MM.1S (cell line): Measurements from ENCODE around the gene RPS6KA2.

ENCODE experiments used
- DNase-seq: peaks from one replicate; pipeline ENCODE4 v3.0.0-alpha.2; 2015
- H2AFZ ChIP-seq: fragments of 300-600 bp; sonication (generic); 2 replicates; pipeline ENCODE4 v1.6.0; 2016; ENCODE audit warnings: antibody characterized with exemption, low read length
- H3F3A ChIP-seq: fragments of 300-600 bp; sonication (generic); 2 replicates; pipeline ENCODE4 v1.6.1; 2016; ENCODE audit warnings: mild to moderate bottlenecking, antibody characterized with exemption, low read length, moderate library complexity, mixed read lengths; ENCODE audit not compliant: insufficient read depth
- H3K27ac ChIP-seq: fragments of 300-600 bp; sonication (generic); 2 replicates; pipeline ENCODE4 v1.5.1; 2016; ENCODE audit warnings: mild to moderate bottlenecking, low read length
- H3K27me3 ChIP-seq: fragments of 300-600 bp; sonication (generic); replicated peaks from 2 replicates; pipeline ENCODE4 v1.6.0; 2016; ENCODE audit warnings: low read length; ENCODE audit not compliant: insufficient read depth
- H3K36me3 ChIP-seq: fragments of 300-600 bp; sonication (generic); replicated peaks from 2 replicates; pipeline ENCODE4 v1.6.1; 2016; ENCODE audit warnings: mild to moderate bottlenecking, low read length, mixed read lengths; ENCODE audit not compliant: insufficient read depth
- H3K4me1 ChIP-seq: fragments of 300-600 bp; sonication (generic); 2 replicates; pipeline ENCODE4 v1.6.1; 2016; ENCODE audit warnings: low read length, mixed read lengths
- H3K4me2 ChIP-seq: fragments of 300-600 bp; sonication (generic); 2 replicates; pipeline ENCODE4 v1.6.0; 2016; ENCODE audit warnings: low read depth, low read length
- H3K4me3 ChIP-seq: fragments of 300-600 bp; sonication (generic); 2 replicates; pipeline ENCODE4 v1.5.1; 2016; ENCODE audit warnings: low read length, mixed read lengths
- H3K79me2 ChIP-seq: fragments of 300-600 bp; sonication (generic); 2 replicates; pipeline ENCODE4 v1.6.1; 2016; ENCODE audit warnings: mixed run types, low read length, mixed read lengths
- H3K9ac ChIP-seq: fragments of 300-600 bp; sonication (generic); 2 replicates; pipeline ENCODE4 v1.6.1; 2016; ENCODE audit warnings: low read length, mixed read lengths
- H3K9me2 ChIP-seq: fragments of 300-600 bp; sonication (generic); replicated peaks from 2 replicates; pipeline ENCODE4 v1.6.1; 2016; ENCODE audit warnings: mild to moderate bottlenecking, low read length, mixed read lengths; ENCODE audit not compliant: insufficient read depth
- H3K9me3 ChIP-seq: fragments of 300-600 bp; sonication (generic); replicated peaks from 2 replicates; pipeline ENCODE4 v1.6.1; 2016; ENCODE audit warnings: mild to moderate bottlenecking, low read length, mixed read lengths; ENCODE audit not compliant: insufficient read depth
- H4K20me1 ChIP-seq: fragments of 300-600 bp; sonication (generic); 2 replicates; pipeline ENCODE4 v1.6.1; 2016; ENCODE audit warnings: mild to moderate bottlenecking, low read length, moderate library complexity, mixed read lengths; ENCODE audit not compliant: insufficient read depth
- CTCF ChIP-seq: fragments of 300-600 bp; sonication (generic); IDR thresholded peaks from 2 replicates; pipeline ENCODE4 v1.5.1; 2016; ENCODE audit warnings: antibody characterized with exemption, low read length, mixed read lengths
- EZH2 ChIP-seq: fragments of 300-600 bp; sonication (generic); optimal IDR thresholded peaks from 2 replicates; pipeline ENCODE3; 2017; ENCODE audit warnings: low read depth, mild to moderate bottlenecking, antibody characterized with exemption, low read length, mixed read lengths
- EZH2phosphoT487 ChIP-seq: fragments of 300-600 bp; sonication (generic); IDR thresholded peaks from 2 replicates; pipeline ENCODE4 v1.6.1; 2018; ENCODE audit warnings: antibody characterized with exemption, low read length

RPS6KA2 gene

GRCh38 chr6:166556336-166556735 is 70.7 kb downstream of the RPS6KA2 start:
- no peaks in the 10 kb centered on the region for H3K79me2 ChIP-seq
- H3K27ac ChIP-seq, result no peak overlapping the region
- no peaks in the 10 kb centered on the region for H3K9me3 ChIP-seq
- no peak overlapping the region for H3K4me3 ChIP-seq
- TF ChIP-seq EZH2phosphoT487 (no peak), CTCF (no peak), EZH2 (no peak)
- no peak overlapping the region for H2AFZ ChIP-seq
- no peaks in the 10 kb centered on the region for H3K36me3 ChIP-seq
- no peaks in the 10 kb centered on the region for H3F3A ChIP-seq
- no peaks in the 10 kb centered on the region for H3K4me1 ChIP-seq
- no peak for DNase-seq
- no peaks in the 10 kb centered on the region for H4K20me1 ChIP-seq
- H3K9me2 ChIP-seq, result no peaks in the 10 kb centered on the region
- no peak overlapping the region for H3K9ac ChIP-seq
- H3K27me3 ChIP-seq, result no peaks in the 10 kb centered on the region
- no peak overlapping the region for H3K4me2 ChIP-seq

GRCh38 chr6:166555086-166555485 is 72.0 kb downstream of the RPS6KA2 start:
- no peak for DNase-seq
- no peaks in the 10 kb centered on the region for H3K27me3 ChIP-seq
- no peak overlapping the region for H3K4me3 ChIP-seq
- H3K4me1 ChIP-seq, result no peaks in the 10 kb centered on the region
- H3F3A ChIP-seq, result no peaks in the 10 kb centered on the region
- TF ChIP-seq EZH2phosphoT487 (no peak), EZH2 (no peak), CTCF (no peak)
- no peak overlapping the region for H3K9ac ChIP-seq
- H2AFZ ChIP-seq, result no peak overlapping the region
- H4K20me1 ChIP-seq, result no peaks in the 10 kb centered on the region
- no peaks in the 10 kb centered on the region for H3K9me2 ChIP-seq
- no peak overlapping the region for H3K4me2 ChIP-seq
- no peaks in the 10 kb centered on the region for H3K36me3 ChIP-seq
- no peak overlapping the region for H3K27ac ChIP-seq
- no peaks in the 10 kb centered on the region for H3K9me3 ChIP-seq
- H3K79me2 ChIP-seq, result no peaks in the 10 kb centered on the region

GRCh38 chr6:166554316-166554715 is 72.7 kb downstream of the RPS6KA2 start:
- no peak overlapping the region for H3K4me3 ChIP-seq
- no peaks in the 10 kb centered on the region for H4K20me1 ChIP-seq
- H2AFZ ChIP-seq, result no peak overlapping the region
- H3F3A ChIP-seq, result no peaks in the 10 kb centered on the region
- H3K9me2 ChIP-seq, result no peaks in the 10 kb centered on the region
- no peaks in the 10 kb centered on the region for H3K27me3 ChIP-seq
- no peak overlapping the region for H3K27ac ChIP-seq
- H3K4me1 ChIP-seq, result no peaks in the 10 kb centered on the region
- H3K36me3 ChIP-seq, result no peaks in the 10 kb centered on the region
- H3K9me3 ChIP-seq, result no peaks in the 10 kb centered on the region
- DNase-seq, result no peak
- no peaks in the 10 kb centered on the region for H3K79me2 ChIP-seq
- H3K4me2 ChIP-seq, result no peak overlapping the region
- TF ChIP-seq EZH2 (no peak), CTCF (no peak), EZH2phosphoT487 (no peak)
- no peak overlapping the region for H3K9ac ChIP-seq
